Duodenal mucosa (tissue), 2 donors: ENCODE results near the gene PLEKHJ1.

ENCODE experiments used
- H3K27ac ChIP-seq: one replicate; pipeline ENCODE4 v1.7.0; 2013; ENCODE audit warnings: low read depth, low read length
- H3K27me3 ChIP-seq, 2 donors: one replicate each; pipeline ENCODE4 v1.7.0; 2013; ENCODE audit warnings: low read length in 2 of 2, control low read depth in 1 of 2; ENCODE audit not compliant: insufficient read depth in 2 of 2, control insufficient read depth in 1 of 2
- H3K36me3 ChIP-seq, 2 donors: one replicate each; pipeline ENCODE4 v1.7.0; 2013; ENCODE audit warnings: low read length in 2 of 2, control low read depth in 1 of 2; ENCODE audit not compliant: insufficient read depth in 2 of 2, control insufficient read depth in 1 of 2
- H3K4me1 ChIP-seq, 2 donors: one replicate each; pipeline ENCODE4 v1.7.0; 2013; ENCODE audit warnings: low read length in 2 of 2, control low read depth in 1 of 2; ENCODE audit not compliant: insufficient read depth in 2 of 2, control insufficient read depth in 1 of 2
- H3K4me3 ChIP-seq, 2 donors: one replicate each; pipeline ENCODE4 v1.7.0; 2013; ENCODE audit warnings: low read length in 2 of 2, low read depth in 1 of 2
- H3K9ac ChIP-seq, 2 donors: one replicate each; pipeline ENCODE4 v1.7.0; 2013; ENCODE audit warnings: low read length in 2 of 2, low read depth in 1 of 2
- H3K9me3 ChIP-seq, 2 donors: one replicate each; pipeline ENCODE4 v1.7.0; 2013; ENCODE audit warnings: low read length in 2 of 2, control low read depth in 1 of 2; ENCODE audit not compliant: control insufficient read depth in 1 of 2

PLEKHJ1 gene

GRCh38 chr19:2276429-2276986, 40.4 kb upstream of the PLEKHJ1 start:
- H3K27me3 ChIP-seq, result no peaks in the 10 kb centered on the region
- H3K9ac ChIP-seq, result no peak overlapping the region
- no peaks in the 10 kb centered on the region for H3K9me3 ChIP-seq
- no peak overlapping the region for H3K27ac ChIP-seq
- no peak overlapping the region for H3K4me3 ChIP-seq
- peaks cover 33 to 37% of the 10 kb centered on the region in 2 donors for H3K4me1 ChIP-seq
- peaks cover 6 to 16% of the 10 kb centered on the region in 2 donors for H3K36me3 ChIP-seq

GRCh38 chr19:2275588-2276428, 39.7 kb upstream of the PLEKHJ1 start:
- Histone ChIP-seq H3K4me1 (peaks cover 34 to 41% of the 10 kb centered on the region in 2 donors), H3K9me3 (no peaks in the 10 kb centered on the region), H3K27ac (no peak overlapping the region), H3K4me3 (no peak overlapping the region), H3K36me3 (peaks cover 7 to 17% of the 10 kb centered on the region in 2 donors), H3K9ac (no peak overlapping the region), H3K27me3 (no peaks in the 10 kb centered on the region)

- H3K4me3 ChIP-seq, result no peak overlapping the region
- H3K4me1 ChIP-seq, result peaks cover 34 to 41% of the 10 kb centered on the region in 2 donors
- peak overlapping the region; percentile 20 for H3K27ac ChIP-seq
- H3K9me3 ChIP-seq, result no peaks in the 10 kb centered on the region
- H3K36me3 ChIP-seq, result peaks cover 7 to 17% of the 10 kb centered on the region in 2 donors
- no peak overlapping the region for H3K9ac ChIP-seq
- no peaks in the 10 kb centered on the region for H3K27me3 ChIP-seq
These were observed 38.9 kb upstream of the PLEKHJ1 start for GRCh38 chr19:2274931-2275535.

- H3K4me3 ChIP-seq, result peak overlapping the region in 1 of 2 donors; percentile 37
- H3K36me3 ChIP-seq, result peaks cover 7 to 17% of the 10 kb centered on the region in 2 donors
- no peak overlapping the region for H3K27ac ChIP-seq
- H3K4me1 ChIP-seq, result peaks cover 34 to 41% of the 10 kb centered on the region in 2 donors
- no peaks in the 10 kb centered on the region for H3K9me3 ChIP-seq
- H3K27me3 ChIP-seq, result no peaks in the 10 kb centered on the region
- H3K9ac ChIP-seq, result peak overlapping the region in 1 of 2 donors; percentile 44
These were observed 38.1 kb upstream of the PLEKHJ1 start for GRCh38 chr19:2274185-2274711.

GRCh38 chr19:2273356-2274184, 37.4 kb upstream of the PLEKHJ1 start:
- H3K4me3 ChIP-seq, result peak overlapping the region; percentile 43 to 55
- H3K4me1 ChIP-seq, result peaks cover 34 to 41% of the 10 kb centered on the region in 2 donors
- peak overlapping the region; percentile 6 to 54 for H3K9ac ChIP-seq
- H3K9me3 ChIP-seq, result no peaks in the 10 kb centered on the region
- peaks cover 7 to 17% of the 10 kb centered on the region in 2 donors for H3K36me3 ChIP-seq
- H3K27ac ChIP-seq, result peak overlapping the region; percentile 73
- no peaks in the 10 kb centered on the region for H3K27me3 ChIP-seq

- peaks cover 39 to 44% of the 10 kb centered on the region in 2 donors for H3K4me1 ChIP-seq
- H3K36me3 ChIP-seq, result peaks cover 7 to 17% of the 10 kb centered on the region in 2 donors
- peak overlapping the region; percentile 84 to 95 for H3K9ac ChIP-seq
- H3K4me3 ChIP-seq, result peak overlapping the region; percentile 86 to 87
- no peaks in the 10 kb centered on the region for H3K27me3 ChIP-seq
- peak overlapping the region; percentile 96 for H3K27ac ChIP-seq
- no peaks in the 10 kb centered on the region for H3K9me3 ChIP-seq
These were observed 35.3 kb upstream of the PLEKHJ1 start for GRCh38 chr19:2271234-2272103.

GRCh38 chr19:2270423-2271233, 34.5 kb upstream of the PLEKHJ1 start:
- Histone ChIP-seq H3K27ac (peak overlapping the region; percentile 96), H3K9me3 (no peaks in the 10 kb centered on the region), H3K36me3 (peaks cover 7 to 17% of the 10 kb centered on the region in 2 donors), H3K4me1 (peaks cover 39 to 42% of the 10 kb centered on the region in 2 donors), H3K27me3 (no peaks in the 10 kb centered on the region), H3K4me3 (peak overlapping the region; percentile 86 to 87), H3K9ac (peak overlapping the region; percentile 95 to 97)

- Histone ChIP-seq H3K9ac (peak overlapping the region; percentile 95 to 97), H3K4me3 (peak overlapping the region; percentile 86 to 87), H3K36me3 (peaks cover 7 to 13% of the 10 kb centered on the region in 2 donors), H3K27me3 (no peaks in the 10 kb centered on the region), H3K4me1 (peaks cover 34 to 37% of the 10 kb centered on the region in 2 donors), H3K9me3 (no peaks in the 10 kb centered on the region), H3K27ac (peak overlapping the region; percentile 96)
These were observed 34.0 kb upstream of the PLEKHJ1 start for GRCh38 chr19:2270157-2270422.
